ENCODE results near the gene CCDC43.

The CCDC43 gene

DNA sequence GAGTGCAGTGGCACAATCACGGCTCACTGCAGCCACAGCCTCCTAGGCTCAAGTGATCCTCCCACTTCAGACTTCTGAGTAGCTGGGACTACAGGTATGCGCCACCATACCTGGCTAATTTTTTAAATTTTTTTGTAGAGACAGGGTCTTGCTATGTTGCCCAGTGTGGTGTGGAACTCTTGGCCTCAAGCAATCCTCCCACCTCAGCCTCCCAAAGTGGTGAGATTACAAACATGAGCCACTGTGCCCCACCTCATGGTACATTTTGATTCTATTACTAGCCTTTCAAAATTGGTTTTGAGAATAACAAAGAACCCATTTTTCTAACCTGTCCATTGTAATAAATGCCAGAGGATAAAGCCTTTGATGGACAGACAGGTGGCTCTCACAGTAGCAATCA is 1.4 kb downstream of the CCDC43 start:
- no peak for TF ChIP-seq CREB1 (IDR thresholded peaks at IDR 0.05; ENCODE audit: low read depth)
- no peak for TF ChIP-seq TAF1 (IDR thresholded peaks at IDR 0.05; ENCODE audit: low read depth)
- TF ChIP-seq, protein P1, sequence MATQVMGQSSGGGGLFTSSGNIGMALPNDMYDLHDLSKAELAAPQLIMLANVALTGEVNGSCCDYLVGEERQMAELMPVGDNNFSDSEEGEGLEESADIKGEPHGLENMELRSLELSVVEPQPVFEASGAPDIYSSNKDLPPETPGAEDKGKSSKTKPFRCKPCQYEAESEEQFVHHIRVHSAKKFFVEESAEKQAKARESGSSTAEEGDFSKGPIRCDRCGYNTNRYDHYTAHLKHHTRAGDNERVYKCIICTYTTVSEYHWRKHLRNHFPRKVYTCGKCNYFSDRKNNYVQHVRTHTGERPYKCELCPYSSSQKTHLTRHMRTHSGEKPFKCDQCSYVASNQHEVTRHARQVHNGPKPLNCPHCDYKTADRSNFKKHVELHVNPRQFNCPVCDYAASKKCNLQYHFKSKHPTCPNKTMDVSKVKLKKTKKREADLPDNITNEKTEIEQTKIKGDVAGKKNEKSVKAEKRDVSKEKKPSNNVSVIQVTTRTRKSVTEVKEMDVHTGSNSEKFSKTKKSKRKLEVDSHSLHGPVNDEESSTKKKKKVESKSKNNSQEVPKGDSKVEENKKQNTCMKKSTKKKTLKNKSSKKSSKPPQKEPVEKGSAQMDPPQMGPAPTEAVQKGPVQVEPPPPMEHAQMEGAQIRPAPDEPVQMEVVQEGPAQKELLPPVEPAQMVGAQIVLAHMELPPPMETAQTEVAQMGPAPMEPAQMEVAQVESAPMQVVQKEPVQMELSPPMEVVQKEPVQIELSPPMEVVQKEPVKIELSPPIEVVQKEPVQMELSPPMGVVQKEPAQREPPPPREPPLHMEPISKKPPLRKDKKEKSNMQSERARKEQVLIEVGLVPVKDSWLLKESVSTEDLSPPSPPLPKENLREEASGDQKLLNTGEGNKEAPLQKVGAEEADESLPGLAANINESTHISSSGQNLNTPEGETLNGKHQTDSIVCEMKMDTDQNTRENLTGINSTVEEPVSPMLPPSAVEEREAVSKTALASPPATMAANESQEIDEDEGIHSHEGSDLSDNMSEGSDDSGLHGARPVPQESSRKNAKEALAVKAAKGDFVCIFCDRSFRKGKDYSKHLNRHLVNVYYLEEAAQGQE (IDR thresholded peaks at IDR 0.05; ENCODE audit: low read depth): no peak

DNA sequence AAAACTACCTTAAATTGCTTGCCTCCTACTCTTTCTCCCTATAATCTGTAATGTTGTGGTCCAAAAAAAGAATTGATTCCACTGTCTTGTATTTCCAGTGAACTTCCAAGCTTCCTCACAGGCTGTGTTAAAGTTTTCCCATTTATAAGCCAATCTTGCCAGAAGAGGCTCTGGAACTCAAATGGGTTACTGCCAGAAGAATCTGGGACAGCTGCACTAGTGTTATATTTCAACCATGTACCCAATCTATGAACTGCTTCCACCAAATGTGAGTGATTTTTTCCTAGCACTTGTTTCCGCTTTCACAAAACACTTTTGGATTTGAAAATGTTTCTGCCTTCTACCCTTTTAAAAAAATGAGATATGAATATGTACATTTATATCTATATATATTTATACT is 1.8 kb downstream of the CCDC43 start:
- TF ChIP-seq, protein P2, sequence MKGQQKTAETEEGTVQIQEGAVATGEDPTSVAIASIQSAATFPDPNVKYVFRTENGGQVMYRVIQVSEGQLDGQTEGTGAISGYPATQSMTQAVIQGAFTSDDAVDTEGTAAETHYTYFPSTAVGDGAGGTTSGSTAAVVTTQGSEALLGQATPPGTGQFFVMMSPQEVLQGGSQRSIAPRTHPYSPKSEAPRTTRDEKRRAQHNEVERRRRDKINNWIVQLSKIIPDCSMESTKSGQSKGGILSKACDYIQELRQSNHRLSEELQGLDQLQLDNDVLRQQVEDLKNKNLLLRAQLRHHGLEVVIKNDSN (IDR thresholded peaks at IDR 0.05): no peak
- no peak for TF ChIP-seq TCF12 (IDR thresholded peaks at IDR 0.05; ENCODE audit: low read depth)
- TF ChIP-seq, protein P3, sequence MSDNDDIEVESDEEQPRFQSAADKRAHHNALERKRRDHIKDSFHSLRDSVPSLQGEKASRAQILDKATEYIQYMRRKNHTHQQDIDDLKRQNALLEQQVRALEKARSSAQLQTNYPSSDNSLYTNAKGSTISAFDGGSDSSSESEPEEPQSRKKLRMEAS (IDR thresholded peaks at IDR 0.05): no peak
- TF ChIP-seq RAD21 (IDR thresholded peaks at IDR 0.05; ENCODE audit: low read depth): no peak
- no peak for TF ChIP-seq CEBPB (IDR thresholded peaks at IDR 0.05)
- no peak for TF ChIP-seq ZBTB7A (IDR thresholded peaks at IDR 0.05; ENCODE audit: low read depth)
- no peak for TF ChIP-seq YY1 (IDR thresholded peaks at IDR 0.05; ENCODE audit: low read depth)
- TF ChIP-seq NFIC (IDR thresholded peaks at IDR 0.05): no peak
- TF ChIP-seq EP300 (IDR thresholded peaks at IDR 0.05; ENCODE audit: borderline replicate concordance): no peak
- TF ChIP-seq TAF1 (IDR thresholded peaks at IDR 0.05; ENCODE audit: low read depth): no peak
- TF ChIP-seq FOXM1 (IDR thresholded peaks at IDR 0.05; ENCODE audit: borderline replicate concordance, low read depth): no peak
- TF ChIP-seq CREB1 (IDR thresholded peaks at IDR 0.05; ENCODE audit: low read depth): no peak

DNA sequence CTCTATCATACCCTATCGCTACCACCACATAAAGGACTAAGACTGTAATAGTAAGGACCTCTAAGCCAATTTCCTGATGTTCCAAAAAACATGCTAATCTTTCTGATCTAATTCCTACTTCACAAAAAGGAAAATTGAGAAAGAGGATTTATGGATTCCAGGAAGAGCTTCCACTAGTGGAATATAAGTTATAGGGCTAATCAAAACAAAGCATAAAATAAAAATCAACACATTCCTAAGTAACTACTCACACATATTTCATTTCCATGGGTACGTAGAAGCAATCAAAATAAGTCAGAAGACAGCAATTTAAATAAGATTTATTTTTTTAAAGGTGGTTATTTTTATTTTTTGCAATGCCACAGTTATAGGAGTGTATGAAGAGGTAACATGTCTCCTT is 12.4 kb downstream of the CCDC43 start:
- no peak for TF ChIP-seq FOXM1 (IDR thresholded peaks at IDR 0.05; ENCODE audit: borderline replicate concordance, low read depth)
- TF ChIP-seq, protein P2 (IDR thresholded peaks at IDR 0.05): no peak
- TF ChIP-seq, protein P3 (IDR thresholded peaks at IDR 0.05): no peak
- TF ChIP-seq TEAD4 (IDR thresholded peaks at IDR 0.05): no peak
- no peak for TF ChIP-seq RAD21 (IDR thresholded peaks at IDR 0.05; ENCODE audit: low read depth)
- no peak for TF ChIP-seq CREB1 (IDR thresholded peaks at IDR 0.05; ENCODE audit: low read depth)
- no peak for TF ChIP-seq CEBPB (IDR thresholded peaks at IDR 0.05)
- TF ChIP-seq ZBTB7A (IDR thresholded peaks at IDR 0.05; ENCODE audit: low read depth): no peak
- no peak for TF ChIP-seq EGR1 (IDR thresholded peaks at IDR 0.05)
- TF ChIP-seq EP300 (IDR thresholded peaks at IDR 0.05; ENCODE audit: borderline replicate concordance): no peak

DNA sequence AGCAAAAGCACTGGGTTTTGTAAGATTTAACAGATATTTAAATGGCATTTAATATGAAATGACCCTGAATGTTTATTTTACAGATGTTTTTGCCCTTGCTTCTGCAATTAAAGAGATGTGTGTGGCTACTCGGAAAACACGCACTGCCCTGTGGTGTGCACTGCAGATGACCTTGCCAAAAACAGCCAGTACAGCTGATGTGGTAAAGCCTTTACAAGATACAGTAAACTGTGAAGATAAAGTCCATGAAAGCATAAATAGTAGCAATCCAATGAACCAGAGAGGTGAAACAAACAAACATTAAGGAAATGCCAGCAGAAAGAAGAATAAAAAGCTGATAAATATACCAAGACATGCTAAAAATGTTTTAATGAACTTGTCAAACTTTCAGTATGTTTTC is 15.7 kb downstream of the CCDC43 start:
- no peak for TF ChIP-seq ZBTB7A (IDR thresholded peaks at IDR 0.05; ENCODE audit: low read depth)
- no peak for TF ChIP-seq TCF12 (IDR thresholded peaks at IDR 0.05; ENCODE audit: low read depth)
- no peak for TF ChIP-seq TAF1 (IDR thresholded peaks at IDR 0.05; ENCODE audit: low read depth)
- TF ChIP-seq TEAD4 (IDR thresholded peaks at IDR 0.05): no peak
- no peak for TF ChIP-seq YY1 (IDR thresholded peaks at IDR 0.05; ENCODE audit: low read depth)
- no peak for TF ChIP-seq EP300 (IDR thresholded peaks at IDR 0.05; ENCODE audit: borderline replicate concordance)
- no peak for TF ChIP-seq FOXM1 (IDR thresholded peaks at IDR 0.05; ENCODE audit: borderline replicate concordance, low read depth)
- TF ChIP-seq NFIC (IDR thresholded peaks at IDR 0.05): no peak
- TF ChIP-seq, protein P2 (IDR thresholded peaks at IDR 0.05): no peak
- TF ChIP-seq, protein P3 (IDR thresholded peaks at IDR 0.05): no peak
- no peak for TF ChIP-seq EGR1 (IDR thresholded peaks at IDR 0.05)
- TF ChIP-seq CREB1 (IDR thresholded peaks at IDR 0.05; ENCODE audit: low read depth): no peak
- TF ChIP-seq, protein P1 (IDR thresholded peaks at IDR 0.05; ENCODE audit: low read depth): no peak
- no peak for TF ChIP-seq CEBPB (IDR thresholded peaks at IDR 0.05)
- TF ChIP-seq RAD21 (IDR thresholded peaks at IDR 0.05; ENCODE audit: low read depth): no peak

DNA sequence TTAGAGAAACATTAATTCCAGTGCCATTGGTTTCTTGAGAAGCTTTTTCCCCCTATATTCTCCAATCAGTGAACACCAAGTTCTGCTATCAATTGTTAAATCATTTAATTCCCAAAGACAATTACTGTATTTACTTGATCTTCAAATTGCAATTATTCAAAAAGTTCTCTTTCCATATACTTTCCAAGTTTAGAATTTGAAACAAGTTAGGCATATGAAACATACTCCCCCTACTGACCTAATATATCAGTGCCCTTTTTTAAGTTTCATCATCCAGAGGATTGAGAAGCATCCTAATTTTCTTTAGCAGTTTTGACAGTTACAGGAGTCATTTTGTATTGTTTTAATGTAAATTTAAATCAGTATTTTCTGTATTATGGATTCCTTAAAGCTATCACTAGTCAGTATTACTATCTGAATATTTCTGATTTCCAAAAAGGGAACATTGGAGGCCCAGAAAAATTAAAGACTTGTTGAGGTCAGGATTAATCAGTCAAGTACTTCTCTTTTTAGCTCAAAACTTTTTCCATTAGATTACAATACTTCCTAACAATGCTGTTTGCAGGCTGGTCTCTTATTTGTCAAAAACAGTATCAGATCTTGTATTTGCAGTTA is 17.0 kb downstream of the CCDC43 start:
- peak; percentile 56 for TF ChIP-seq RAD21 (IDR thresholded peaks at IDR 0.05; ENCODE audit: low read depth)
- TF ChIP-seq, protein P1 (IDR thresholded peaks at IDR 0.05; ENCODE audit: low read depth): no peak

Measured in Ishikawa (cell line).